Measurements from ENCODE around the gene ACADM. TPM values are rescaled to one million over a fixed set of nuclear protein-coding genes. Genes with fewer than 3 reads are reported as not detected.
"Not testable (repeated sequence)": the region's sequence is repeated elsewhere in the genome, so short reads cannot be mapped to it uniquely, and the experiment has no call there.

The ACADM gene
- 79.9 TPM for polyA plus RNA-seq (2013)

- Histone ChIP-seq H3K27me3 (replicated peaks in 2 of 5; ENCODE audit: control insufficient read depth in 4 of 5, insufficient read depth in 5 of 5, low read length in 4 of 5) (no peaks in the 10 kb centered on the region), H3K4me3 (ENCODE audit: control insufficient read depth in 1 of 7, extremely low read depth in 1 of 7, insufficient read depth in 4 of 7, low read depth in 2 of 7, low read length in 6 of 7) (peak within 1 kb of the TSS; percentile 84 to 99 (median 94)), H3K9me3 (ENCODE audit: control extremely low read depth in 1 of 5, control insufficient read depth in 4 of 5, insufficient read depth in 2 of 5, low read depth in 1 of 5, low read length in 4 of 5) (no peaks in the 10 kb centered on the region), H3K4me1 (ENCODE audit: control extremely low read depth in 1 of 4, control insufficient read depth in 4 of 4, insufficient read depth in 4 of 4, low read length in 3 of 4) (peaks cover 11 to 23% (median 13%) of the 10 kb centered on the region in 4 experiments), H3K36me3 (ENCODE audit: control insufficient read depth in 4 of 4, insufficient read depth in 4 of 4, low read length in 3 of 4) (peaks cover 0 to 5% (median 2%) of the 10 kb centered on the region in 4 experiments), H3K27ac (ENCODE audit: insufficient read depth in 1 of 2, low read depth in 1 of 2, low read length in 2 of 2, poor library complexity in 1 of 2, severe bottlenecking in 2 of 2) (peak within 1 kb of the TSS; percentile 90 to 94)
- POLR2A ChIA-PET, result interaction anchor here (1.4 kb wide), 1 partner anchor 62 kb away, joined by 5 read pairs; the partner anchor contains the start of gene RABGGTB
- DNase-seq, result peak; percentile 77 to 89 (median 86)
- 0% methylated on average over 34 of the region's 48 CpGs for WGBS (ENCODE audit: insufficient coverage)
- CTCF ChIA-PET, result interaction anchor here (0.7 kb wide), 1 partner anchor 64 kb away, joined by 3 read pairs; no protein-coding TSS in a partner anchor
Observed at GRCh38 chr1:75724472-75725022, at the start of gene ACADM. ACADM (plus strand) TSS chr1:75724709; CDS start chr1:75724788, 79 bp downstream.

DNA sequence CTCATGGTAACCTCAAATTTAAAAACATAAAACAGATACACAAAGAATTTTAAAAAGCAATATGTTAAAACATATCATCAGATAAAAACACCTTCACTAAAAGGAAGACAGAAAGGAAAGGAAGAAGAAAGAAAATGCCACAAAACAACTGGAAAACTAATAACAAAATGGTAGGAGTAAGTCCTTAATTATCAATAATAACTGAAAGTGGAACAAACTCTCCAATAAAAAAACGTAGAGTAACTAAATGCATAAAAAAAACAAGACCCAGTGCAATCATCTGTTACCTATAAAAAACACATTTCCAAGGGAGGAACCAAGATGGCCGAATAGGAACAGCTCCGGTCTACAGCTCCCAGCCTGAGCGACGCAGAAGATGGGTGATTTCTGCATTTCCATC, 47.1 kb upstream of the ACADM start:
- no peaks in the 10 kb centered on the region for H3K9me3 ChIP-seq (ENCODE audit: control extremely low read depth in 1 of 5, control insufficient read depth in 4 of 5, insufficient read depth in 2 of 5, low read depth in 1 of 5, low read length in 4 of 5)
- no peaks in the 10 kb centered on the region for H3K36me3 ChIP-seq (ENCODE audit: control insufficient read depth in 4 of 4, insufficient read depth in 4 of 4, low read length in 3 of 4)
- H3K4me3 ChIP-seq (ENCODE audit: control insufficient read depth in 1 of 7, extremely low read depth in 1 of 7, insufficient read depth in 4 of 7, low read depth in 2 of 7, low read length in 6 of 7), result no peak overlapping the region
- DNase-seq, result no peak
- ChIA-PET POLR2A (no interaction called here), CTCF (no interaction called here)
- WGBS (ENCODE audit: insufficient coverage), result no CpG with 5 or more reads among the region's 5 CpGs
- H3K4me1 ChIP-seq (ENCODE audit: control extremely low read depth in 1 of 4, control insufficient read depth in 4 of 4, insufficient read depth in 4 of 4, low read length in 3 of 4), result no peaks in the 10 kb centered on the region
- no peaks in the 10 kb centered on the region for H3K27me3 ChIP-seq (replicated peaks in 2 of 5; ENCODE audit: control insufficient read depth in 4 of 5, insufficient read depth in 5 of 5, low read length in 4 of 5)
- H3K27ac ChIP-seq (ENCODE audit: insufficient read depth in 1 of 2, low read depth in 1 of 2, low read length in 2 of 2, poor library complexity in 1 of 2, severe bottlenecking in 2 of 2), result peak overlapping the region in 1 of 2 experiments; percentile 43

DNA sequence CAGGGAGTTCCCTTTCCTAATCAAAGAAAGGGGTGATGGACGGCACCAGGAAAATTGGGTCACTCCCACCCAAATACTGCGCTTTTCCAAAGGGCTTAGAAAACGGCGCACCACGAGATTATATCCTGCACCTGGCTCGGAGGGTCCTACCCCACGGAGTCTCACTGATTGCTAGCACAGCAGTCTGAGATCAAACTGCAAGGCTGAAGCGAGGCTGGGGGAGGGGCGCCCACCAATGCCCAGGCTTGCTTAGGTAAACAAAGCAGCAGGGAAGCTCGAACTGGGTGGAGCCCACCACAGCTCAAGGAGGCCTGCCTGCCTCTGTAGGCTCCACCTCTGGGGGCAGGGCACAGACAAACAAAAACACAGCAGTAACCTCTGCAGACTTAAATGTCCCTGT, 46.5 kb upstream of the ACADM start:
- H3K4me3 ChIP-seq (ENCODE audit: control insufficient read depth in 1 of 7, extremely low read depth in 1 of 7, insufficient read depth in 4 of 7, low read depth in 2 of 7, low read length in 6 of 7); DNase-seq; H3K4me1 ChIP-seq (ENCODE audit: control extremely low read depth in 1 of 4, control insufficient read depth in 4 of 4, insufficient read depth in 4 of 4, low read length in 3 of 4); H3K36me3 ChIP-seq (ENCODE audit: control insufficient read depth in 4 of 4, insufficient read depth in 4 of 4, low read length in 3 of 4); H3K27me3 ChIP-seq (replicated peaks in 2 of 5; ENCODE audit: control insufficient read depth in 4 of 5, insufficient read depth in 5 of 5, low read length in 4 of 5); CTCF ChIA-PET; H3K9me3 ChIP-seq (ENCODE audit: control extremely low read depth in 1 of 5, control insufficient read depth in 4 of 5, insufficient read depth in 2 of 5, low read depth in 1 of 5, low read length in 4 of 5); POLR2A ChIA-PET; H3K27ac ChIP-seq (ENCODE audit: insufficient read depth in 1 of 2, low read depth in 1 of 2, low read length in 2 of 2, poor library complexity in 1 of 2, severe bottlenecking in 2 of 2): not testable (repeated sequence)
- 84% methylated on average over 9 of the region's 10 CpGs for WGBS (ENCODE audit: insufficient coverage)

DNA sequence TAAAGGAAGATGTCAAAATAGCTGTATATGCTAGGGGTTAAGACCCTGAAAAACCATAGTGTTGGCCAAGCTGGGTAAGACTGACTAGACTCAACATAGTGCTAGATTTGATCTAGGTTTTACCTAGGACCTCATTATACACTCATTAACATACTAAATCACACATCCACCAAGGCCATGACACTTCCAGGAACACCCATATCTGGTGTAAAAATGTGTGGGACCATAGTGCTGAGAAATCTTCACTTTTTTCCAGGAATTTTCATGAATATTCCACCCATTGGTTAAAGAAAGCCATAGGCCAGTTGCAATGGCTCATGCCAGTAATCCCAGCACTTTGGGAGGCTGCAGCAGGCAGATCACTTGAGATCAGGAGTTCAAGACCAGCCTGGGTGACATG, 34.0 kb upstream of the ACADM start:
- H3K4me3 ChIP-seq (ENCODE audit: control insufficient read depth in 1 of 7, extremely low read depth in 1 of 7, insufficient read depth in 4 of 7, low read depth in 2 of 7, low read length in 6 of 7), result no peak overlapping the region
- H3K27me3 ChIP-seq (replicated peaks in 2 of 5; ENCODE audit: control insufficient read depth in 4 of 5, insufficient read depth in 5 of 5, low read length in 4 of 5), result no peaks in the 10 kb centered on the region
- POLR2A ChIA-PET, result no interaction called here
- H3K9me3 ChIP-seq (ENCODE audit: control extremely low read depth in 1 of 5, control insufficient read depth in 4 of 5, insufficient read depth in 2 of 5, low read depth in 1 of 5, low read length in 4 of 5), result peaks cover 0 to 1% (median 0%) of the 10 kb centered on the region in 5 experiments
- H3K27ac ChIP-seq (ENCODE audit: insufficient read depth in 1 of 2, low read depth in 1 of 2, low read length in 2 of 2, poor library complexity in 1 of 2, severe bottlenecking in 2 of 2), result no peak overlapping the region
- CTCF ChIA-PET, result no interaction called here
- H3K36me3 ChIP-seq (ENCODE audit: control insufficient read depth in 4 of 4, insufficient read depth in 4 of 4, low read length in 3 of 4), result no peaks in the 10 kb centered on the region
- no peak for DNase-seq
- no peaks in the 10 kb centered on the region for H3K4me1 ChIP-seq (ENCODE audit: control extremely low read depth in 1 of 4, control insufficient read depth in 4 of 4, insufficient read depth in 4 of 4, low read length in 3 of 4)

GRCh38 chr1:75693551-75693950, 31.0 kb upstream of the ACADM start:
- Histone ChIP-seq H3K4me3 (ENCODE audit: control insufficient read depth in 1 of 7, extremely low read depth in 1 of 7, insufficient read depth in 4 of 7, low read depth in 2 of 7, low read length in 6 of 7) (no peak overlapping the region), H3K4me1 (ENCODE audit: control extremely low read depth in 1 of 4, control insufficient read depth in 4 of 4, insufficient read depth in 4 of 4, low read length in 3 of 4) (no peaks in the 10 kb centered on the region), H3K36me3 (ENCODE audit: control insufficient read depth in 4 of 4, insufficient read depth in 4 of 4, low read length in 3 of 4) (no peaks in the 10 kb centered on the region), H3K9me3 (ENCODE audit: control extremely low read depth in 1 of 5, control insufficient read depth in 4 of 5, insufficient read depth in 2 of 5, low read depth in 1 of 5, low read length in 4 of 5) (peaks cover 0 to 1% (median 0%) of the 10 kb centered on the region in 5 experiments), H3K27me3 (replicated peaks in 2 of 5; ENCODE audit: control insufficient read depth in 4 of 5, insufficient read depth in 5 of 5, low read length in 4 of 5) (no peaks in the 10 kb centered on the region), H3K27ac (ENCODE audit: insufficient read depth in 1 of 2, low read depth in 1 of 2, low read length in 2 of 2, poor library complexity in 1 of 2, severe bottlenecking in 2 of 2) (no peak overlapping the region)
- DNase-seq, result no peak
- WGBS (ENCODE audit: insufficient coverage), result 64% methylated on average over 3 of the region's 3 CpGs
- ChIA-PET POLR2A (no interaction called here), CTCF (no interaction called here)

GRCh38 chr1:75696000-75696399, 28.5 kb upstream of the ACADM start:
- WGBS (ENCODE audit: insufficient coverage), result 90% methylated on average over 2 of the region's 3 CpGs
- no peaks in the 10 kb centered on the region for H3K9me3 ChIP-seq (ENCODE audit: control extremely low read depth in 1 of 5, control insufficient read depth in 4 of 5, insufficient read depth in 2 of 5, low read depth in 1 of 5, low read length in 4 of 5)
- no peak for DNase-seq
- ChIA-PET CTCF (no interaction called here), POLR2A (no interaction called here)
- H3K4me1 ChIP-seq (ENCODE audit: control extremely low read depth in 1 of 4, control insufficient read depth in 4 of 4, insufficient read depth in 4 of 4, low read length in 3 of 4), result no peaks in the 10 kb centered on the region
- no peak overlapping the region for H3K4me3 ChIP-seq (ENCODE audit: control insufficient read depth in 1 of 7, extremely low read depth in 1 of 7, insufficient read depth in 4 of 7, low read depth in 2 of 7, low read length in 6 of 7)
- H3K27ac ChIP-seq (ENCODE audit: insufficient read depth in 1 of 2, low read depth in 1 of 2, low read length in 2 of 2, poor library complexity in 1 of 2, severe bottlenecking in 2 of 2), result no peak overlapping the region
- H3K27me3 ChIP-seq (replicated peaks in 2 of 5; ENCODE audit: control insufficient read depth in 4 of 5, insufficient read depth in 5 of 5, low read length in 4 of 5), result no peaks in the 10 kb centered on the region
- no peaks in the 10 kb centered on the region for H3K36me3 ChIP-seq (ENCODE audit: control insufficient read depth in 4 of 4, insufficient read depth in 4 of 4, low read length in 3 of 4)

DNA sequence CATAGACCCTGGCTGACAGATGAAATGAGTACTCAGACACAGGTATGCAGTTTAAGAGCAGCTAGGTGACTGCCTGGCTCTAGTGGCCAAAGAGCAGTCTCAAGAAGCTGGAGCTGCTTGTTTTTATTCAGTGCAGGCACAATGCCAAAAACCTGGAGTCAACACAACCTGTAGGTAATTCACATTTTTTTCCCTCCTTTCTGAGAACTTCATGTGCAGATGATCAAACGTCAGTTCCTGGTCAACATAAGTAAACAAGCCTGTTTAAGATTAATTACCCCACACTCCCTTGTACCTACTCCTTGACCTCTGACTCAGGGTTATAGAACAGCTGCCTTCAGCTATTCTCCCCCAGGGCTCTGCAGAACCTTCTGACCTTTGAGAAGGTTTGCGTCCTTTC, 17.3 kb upstream of the ACADM start:
- DNase-seq, result no peak
- POLR2A ChIA-PET, result no interaction called here

More for the DNA sequence above, 17.3 kb upstream of the ACADM start:
- CTCF ChIA-PET, result no interaction called here
- Histone ChIP-seq H3K27ac (ENCODE audit: insufficient read depth in 1 of 2, low read depth in 1 of 2, low read length in 2 of 2, poor library complexity in 1 of 2, severe bottlenecking in 2 of 2) (no peak overlapping the region), H3K27me3 (replicated peaks in 2 of 5; ENCODE audit: control insufficient read depth in 4 of 5, insufficient read depth in 5 of 5, low read length in 4 of 5) (peaks cover 0 to 3% (median 0%) of the 10 kb centered on the region in 5 experiments), H3K4me1 (ENCODE audit: control extremely low read depth in 1 of 4, control insufficient read depth in 4 of 4, insufficient read depth in 4 of 4, low read length in 3 of 4) (no peaks in the 10 kb centered on the region), H3K9me3 (ENCODE audit: control extremely low read depth in 1 of 5, control insufficient read depth in 4 of 5, insufficient read depth in 2 of 5, low read depth in 1 of 5, low read length in 4 of 5) (peaks cover 0 to 1% (median 0%) of the 10 kb centered on the region in 5 experiments), H3K4me3 (ENCODE audit: control insufficient read depth in 1 of 7, extremely low read depth in 1 of 7, insufficient read depth in 4 of 7, low read depth in 2 of 7, low read length in 6 of 7) (no peak overlapping the region), H3K36me3 (ENCODE audit: control insufficient read depth in 4 of 4, insufficient read depth in 4 of 4, low read length in 3 of 4) (no peaks in the 10 kb centered on the region)
- 86% methylated on average over 1 of the region's 2 CpGs for WGBS (ENCODE audit: insufficient coverage)

Data from common myeloid progenitor, CD34-positive (primary cell).